ENCODE data around the gene SCARF2. TPM values are rescaled to one million over a fixed set of nuclear protein-coding genes. Genes with fewer than 3 reads are reported as not detected.

SCARF2 gene
- total RNA-seq, 1 donor from 2014 or later = 23.4 TPM

DNA sequence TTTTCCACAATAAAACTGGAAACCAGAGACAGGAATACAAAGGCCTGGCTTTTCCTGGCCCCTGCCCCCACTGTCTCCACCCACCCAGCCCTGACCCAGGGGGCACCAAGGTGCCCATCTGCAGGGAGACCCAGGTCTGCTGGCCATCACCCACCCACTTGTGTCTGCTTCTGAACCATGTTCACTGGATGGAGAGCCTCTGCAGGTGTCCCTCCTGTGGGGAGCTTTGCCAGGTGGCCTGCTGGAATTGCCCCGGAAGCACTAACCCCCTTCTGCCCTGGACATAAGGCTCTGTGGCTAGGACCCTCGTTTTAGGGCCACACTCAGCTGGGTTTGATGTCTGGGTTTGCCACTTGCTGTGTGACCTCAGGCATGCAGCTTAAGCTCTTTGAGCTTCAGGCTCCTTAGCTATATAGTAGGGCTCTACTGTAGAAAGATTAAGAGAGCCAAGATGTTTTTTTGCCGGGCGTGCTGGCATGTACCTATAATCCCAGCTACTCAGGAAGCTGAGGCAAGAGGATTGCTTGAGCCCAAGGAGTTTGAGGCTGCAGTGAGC, 3.9 kb downstream of the SCARF2 start:
- DNase-seq (ENCODE audit: low read depth, low spot score) = no peak
- Mint-ChIP-seq H3K9me3 (no peaks in the 10 kb centered on the region), H3K4me3 (peak overlapping the region; percentile 86), H3K27ac (ENCODE audit: unreplicated experiment) (no peak overlapping the region), H3K27me3 (ENCODE audit: low read depth) (peaks cover 64% of the 10 kb centered on the region), H3K36me3 (ENCODE audit: low read depth) (peaks cover 3% of the 10 kb centered on the region), H3K4me1 (peaks cover 31% of the 10 kb centered on the region)
- TF ChIP-seq, protein P1, sequence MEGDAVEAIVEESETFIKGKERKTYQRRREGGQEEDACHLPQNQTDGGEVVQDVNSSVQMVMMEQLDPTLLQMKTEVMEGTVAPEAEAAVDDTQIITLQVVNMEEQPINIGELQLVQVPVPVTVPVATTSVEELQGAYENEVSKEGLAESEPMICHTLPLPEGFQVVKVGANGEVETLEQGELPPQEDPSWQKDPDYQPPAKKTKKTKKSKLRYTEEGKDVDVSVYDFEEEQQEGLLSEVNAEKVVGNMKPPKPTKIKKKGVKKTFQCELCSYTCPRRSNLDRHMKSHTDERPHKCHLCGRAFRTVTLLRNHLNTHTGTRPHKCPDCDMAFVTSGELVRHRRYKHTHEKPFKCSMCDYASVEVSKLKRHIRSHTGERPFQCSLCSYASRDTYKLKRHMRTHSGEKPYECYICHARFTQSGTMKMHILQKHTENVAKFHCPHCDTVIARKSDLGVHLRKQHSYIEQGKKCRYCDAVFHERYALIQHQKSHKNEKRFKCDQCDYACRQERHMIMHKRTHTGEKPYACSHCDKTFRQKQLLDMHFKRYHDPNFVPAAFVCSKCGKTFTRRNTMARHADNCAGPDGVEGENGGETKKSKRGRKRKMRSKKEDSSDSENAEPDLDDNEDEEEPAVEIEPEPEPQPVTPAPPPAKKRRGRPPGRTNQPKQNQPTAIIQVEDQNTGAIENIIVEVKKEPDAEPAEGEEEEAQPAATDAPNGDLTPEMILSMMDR (conservative IDR thresholded peaks at IDR 0.05) = no peak

DNA sequence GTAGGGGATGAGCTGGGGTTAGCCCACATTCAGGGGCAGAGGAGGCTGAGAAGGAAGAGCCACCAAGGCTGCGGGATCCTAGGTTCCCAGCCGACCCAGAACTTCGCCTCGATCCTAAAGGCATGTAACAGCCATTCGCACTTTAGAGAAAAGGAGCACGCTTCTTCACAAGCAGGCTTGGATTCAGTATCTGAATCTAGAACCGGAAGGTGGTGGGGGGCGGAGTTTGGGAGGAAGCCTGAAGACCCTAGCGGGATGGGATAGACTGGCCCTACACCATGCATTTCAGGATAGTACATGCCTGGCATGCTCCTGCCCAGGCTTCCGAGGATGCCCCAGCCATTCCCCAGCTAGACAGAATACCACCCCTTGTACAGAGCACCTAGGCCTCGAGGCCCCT, 4.4 kb downstream of the SCARF2 start:
- H3K4me1 Mint-ChIP-seq = peaks cover 27% of the 10 kb centered on the region
- peaks cover 59% of the 10 kb centered on the region for H3K27me3 Mint-ChIP-seq (ENCODE audit: low read depth)
- H3K9me3 Mint-ChIP-seq = no peaks in the 10 kb centered on the region

DNA sequence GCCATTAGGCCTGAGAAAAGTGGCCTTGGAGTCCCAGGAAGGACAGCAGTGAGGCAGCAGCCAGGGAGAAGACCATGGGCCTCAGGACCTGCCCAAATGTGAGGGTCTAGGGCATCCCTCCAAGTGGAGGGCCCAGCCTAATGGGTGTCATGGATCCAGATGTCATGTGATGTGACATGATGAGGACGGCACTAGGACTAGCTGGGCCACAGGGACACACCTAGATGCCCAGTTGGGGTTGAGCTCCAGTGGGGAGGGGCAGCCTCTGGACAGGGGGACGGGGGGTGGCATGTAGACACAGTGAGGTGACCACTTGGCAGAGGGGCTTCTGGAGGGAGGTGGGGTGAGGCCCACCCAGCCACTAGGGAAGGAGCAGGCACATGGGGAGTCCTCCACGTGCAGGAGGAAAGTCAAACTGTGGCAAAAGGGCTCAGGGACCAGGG, 5.4 kb downstream of the SCARF2 start:
- no peak overlapping the region for H3K27ac Mint-ChIP-seq (ENCODE audit: unreplicated experiment)
- no peaks in the 10 kb centered on the region for H3K9me3 Mint-ChIP-seq
- H3K4me3 Mint-ChIP-seq = peak overlapping the region; percentile 49

More for the DNA sequence above, 4.4 kb downstream of the SCARF2 start:
- H3K4me3 Mint-ChIP-seq = peak overlapping the region; percentile 73
- H3K27ac Mint-ChIP-seq (ENCODE audit: unreplicated experiment) = no peak overlapping the region
- peaks cover 5% of the 10 kb centered on the region for H3K36me3 Mint-ChIP-seq (ENCODE audit: low read depth)
- no peak for DNase-seq (ENCODE audit: low read depth, low spot score)
- TF ChIP-seq, protein P1 (conservative IDR thresholded peaks at IDR 0.05) = no peak

DNA sequence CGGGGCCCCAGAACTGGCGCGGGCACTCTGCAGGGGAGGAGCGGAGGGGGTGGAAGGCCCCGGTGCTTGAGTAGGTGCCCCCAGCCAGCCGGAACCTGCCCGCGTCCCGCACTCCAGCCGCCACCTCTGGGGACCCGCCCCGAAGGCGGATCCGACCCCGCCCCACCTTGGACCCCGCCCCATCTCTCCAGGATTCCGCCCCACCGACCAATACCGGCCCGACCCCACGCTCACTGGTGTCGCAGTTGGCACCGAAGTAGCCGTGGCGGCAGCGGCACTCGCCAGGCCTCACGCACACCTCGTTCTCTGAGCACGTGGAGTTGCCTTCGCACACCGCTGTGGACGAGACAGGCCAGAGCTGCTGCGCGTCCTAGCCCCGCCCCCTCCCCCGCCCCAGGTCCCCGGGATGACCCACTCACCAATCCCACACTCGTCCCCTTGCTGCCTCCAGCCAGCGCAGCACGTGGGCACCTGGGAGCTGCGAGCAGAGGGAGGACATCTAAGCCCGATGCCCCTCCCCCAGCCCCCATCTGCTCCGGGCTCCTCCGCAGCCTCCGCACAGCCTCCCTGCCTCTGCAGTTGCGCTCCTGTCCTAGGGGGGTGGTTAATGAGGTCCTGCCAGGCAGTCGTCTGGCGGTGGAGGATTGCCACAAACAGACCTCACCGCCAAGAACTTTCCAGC, 6.0 kb downstream of the SCARF2 start:
- DNase-seq (ENCODE audit: low read depth, low spot score) = no peak
- peaks cover 55% of the 10 kb centered on the region for H3K27me3 Mint-ChIP-seq (ENCODE audit: low read depth)

More for the DNA sequence above, 5.4 kb downstream of the SCARF2 start:
- peaks cover 61% of the 10 kb centered on the region for H3K27me3 Mint-ChIP-seq (ENCODE audit: low read depth)
- peaks cover 7% of the 10 kb centered on the region for H3K36me3 Mint-ChIP-seq (ENCODE audit: low read depth)
- no peak for DNase-seq (ENCODE audit: low read depth, low spot score)
- TF ChIP-seq, protein P1 (conservative IDR thresholded peaks at IDR 0.05) = no peak
- peaks cover 25% of the 10 kb centered on the region for H3K4me1 Mint-ChIP-seq

DNA sequence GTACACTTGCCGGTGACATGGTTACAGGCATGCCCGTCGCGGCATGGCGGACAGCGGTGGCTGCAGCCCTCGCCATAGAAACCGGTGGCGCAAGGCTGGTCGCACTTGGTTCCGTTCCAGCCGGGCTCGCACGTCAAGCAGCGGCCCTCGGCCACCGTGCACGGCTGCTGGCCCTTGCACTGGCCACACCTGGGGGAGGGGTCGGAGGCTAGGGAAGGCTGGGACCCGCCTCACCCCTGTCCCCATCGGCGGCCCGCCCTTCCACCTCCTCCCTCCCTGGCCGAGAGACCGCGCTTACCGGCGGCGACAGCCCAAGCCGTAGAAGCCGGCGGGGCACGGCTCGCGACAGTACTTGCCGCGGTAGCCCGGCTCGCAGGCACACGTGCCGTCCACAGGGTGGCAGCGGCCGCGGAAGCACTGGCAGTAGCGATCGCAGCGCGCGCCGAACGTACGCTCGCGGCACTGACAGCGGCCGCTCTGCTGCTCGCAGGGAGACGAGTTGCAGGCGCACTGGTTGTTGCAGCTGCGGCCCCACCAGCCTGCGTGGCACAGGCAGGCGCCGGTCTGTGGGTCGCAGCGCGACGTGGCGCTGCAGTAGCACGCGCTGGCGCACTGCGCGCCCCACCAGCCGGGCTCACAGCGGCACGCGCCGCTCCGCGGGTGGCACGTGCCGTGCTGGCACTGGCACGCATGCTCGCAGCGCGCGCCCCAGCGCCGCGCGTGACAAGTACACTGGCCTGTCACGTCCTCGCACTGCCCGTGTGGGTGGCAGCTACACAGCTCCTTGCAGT, 6.7 kb downstream of the SCARF2 start:
- Mint-ChIP-seq H3K27ac (ENCODE audit: unreplicated experiment) (no peak overlapping the region), H3K4me3 (no peak overlapping the region), H3K4me1 (peaks cover 20% of the 10 kb centered on the region), H3K27me3 (ENCODE audit: low read depth) (peaks cover 52% of the 10 kb centered on the region), H3K36me3 (ENCODE audit: low read depth) (peaks cover 10% of the 10 kb centered on the region), H3K9me3 (no peaks in the 10 kb centered on the region)
- peak; percentile 56 for DNase-seq (ENCODE audit: low read depth, low spot score)
- TF ChIP-seq, protein P1 (conservative IDR thresholded peaks at IDR 0.05) = peak; percentile 66

More for the DNA sequence above, 6.0 kb downstream of the SCARF2 start:
- Mint-ChIP-seq H3K27ac (ENCODE audit: unreplicated experiment) (no peak overlapping the region), H3K9me3 (no peaks in the 10 kb centered on the region), H3K4me1 (peaks cover 20% of the 10 kb centered on the region), H3K36me3 (ENCODE audit: low read depth) (peaks cover 10% of the 10 kb centered on the region), H3K4me3 (peak overlapping the region; percentile 49)
- TF ChIP-seq, protein P1 (conservative IDR thresholded peaks at IDR 0.05) = no peak

All from neural crest cell (in vitro differentiated cells).